ENCODE results near the gene EPAS1.

DNA sequence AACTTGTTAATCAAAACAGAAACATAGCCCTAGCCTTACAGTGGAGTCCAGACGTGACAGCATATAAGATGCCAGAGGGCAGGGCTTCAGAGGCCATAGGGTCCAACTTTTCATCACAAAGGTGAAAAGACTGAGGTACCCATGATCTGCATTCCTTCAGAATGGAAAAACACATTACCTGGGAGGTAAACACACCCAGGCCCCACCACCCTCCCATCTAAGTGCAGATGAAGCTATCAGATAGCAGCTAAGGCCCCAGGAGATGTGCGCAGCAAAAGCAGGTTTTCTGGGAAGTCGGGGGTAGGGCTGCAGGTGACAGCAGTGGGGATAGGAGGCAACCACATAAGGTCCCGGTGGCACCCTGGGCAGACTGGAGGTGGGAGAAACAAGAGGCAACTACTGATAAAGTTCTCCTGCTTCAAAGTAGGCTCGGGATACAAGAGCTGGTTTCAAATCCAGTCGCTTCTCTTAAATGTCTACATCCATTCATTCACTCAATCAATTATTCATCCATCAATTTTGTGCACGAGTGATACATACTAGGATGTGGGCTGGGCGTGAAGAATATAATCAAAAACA is 107.1 kb downstream of the EPAS1 start:
- TF ChIP-seq, protein P1, sequence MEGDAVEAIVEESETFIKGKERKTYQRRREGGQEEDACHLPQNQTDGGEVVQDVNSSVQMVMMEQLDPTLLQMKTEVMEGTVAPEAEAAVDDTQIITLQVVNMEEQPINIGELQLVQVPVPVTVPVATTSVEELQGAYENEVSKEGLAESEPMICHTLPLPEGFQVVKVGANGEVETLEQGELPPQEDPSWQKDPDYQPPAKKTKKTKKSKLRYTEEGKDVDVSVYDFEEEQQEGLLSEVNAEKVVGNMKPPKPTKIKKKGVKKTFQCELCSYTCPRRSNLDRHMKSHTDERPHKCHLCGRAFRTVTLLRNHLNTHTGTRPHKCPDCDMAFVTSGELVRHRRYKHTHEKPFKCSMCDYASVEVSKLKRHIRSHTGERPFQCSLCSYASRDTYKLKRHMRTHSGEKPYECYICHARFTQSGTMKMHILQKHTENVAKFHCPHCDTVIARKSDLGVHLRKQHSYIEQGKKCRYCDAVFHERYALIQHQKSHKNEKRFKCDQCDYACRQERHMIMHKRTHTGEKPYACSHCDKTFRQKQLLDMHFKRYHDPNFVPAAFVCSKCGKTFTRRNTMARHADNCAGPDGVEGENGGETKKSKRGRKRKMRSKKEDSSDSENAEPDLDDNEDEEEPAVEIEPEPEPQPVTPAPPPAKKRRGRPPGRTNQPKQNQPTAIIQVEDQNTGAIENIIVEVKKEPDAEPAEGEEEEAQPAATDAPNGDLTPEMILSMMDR (IDR thresholded peaks at IDR 0.05): no peak
- no peak for TF ChIP-seq POLR2A (IDR thresholded peaks at IDR 0.05)
